NCI-H446 (cell line): Measurements from ENCODE around the gene CDK17.

Source experiments
- DNase-seq, 2 experiments: peaks; one replicate each; lab custom pipeline; 2025; lab: John Stamatoyannopoulos, UW

Gene CDK17

GRCh38 chr12:96261557-96261956 lies 138.7 kb downstream of the CDK17 start:
- no peak for DNase-seq

GRCh38 chr12:96260644-96261043 lies 139.6 kb downstream of the CDK17 start:
- DNase-seq = no peak

DNA sequence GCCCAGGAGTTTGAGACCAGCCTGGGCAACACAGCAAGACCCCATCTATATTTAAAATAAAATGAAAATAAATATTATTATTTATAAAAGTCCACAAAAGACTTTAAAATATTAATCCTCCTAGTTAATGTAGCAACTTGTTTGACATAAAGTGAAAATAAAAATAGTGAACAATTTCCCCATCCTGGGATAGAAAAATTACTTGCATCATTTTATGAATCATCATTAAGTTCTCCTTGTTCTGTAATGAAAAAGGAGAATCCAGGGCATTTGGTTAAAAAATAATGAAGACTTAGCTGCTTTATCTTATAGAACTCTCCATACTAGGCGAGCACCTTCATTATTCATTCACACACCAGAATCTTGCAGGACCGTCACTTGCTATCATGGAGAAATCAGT lies 140.0 kb downstream of the CDK17 start:
- no peak for DNase-seq

DNA sequence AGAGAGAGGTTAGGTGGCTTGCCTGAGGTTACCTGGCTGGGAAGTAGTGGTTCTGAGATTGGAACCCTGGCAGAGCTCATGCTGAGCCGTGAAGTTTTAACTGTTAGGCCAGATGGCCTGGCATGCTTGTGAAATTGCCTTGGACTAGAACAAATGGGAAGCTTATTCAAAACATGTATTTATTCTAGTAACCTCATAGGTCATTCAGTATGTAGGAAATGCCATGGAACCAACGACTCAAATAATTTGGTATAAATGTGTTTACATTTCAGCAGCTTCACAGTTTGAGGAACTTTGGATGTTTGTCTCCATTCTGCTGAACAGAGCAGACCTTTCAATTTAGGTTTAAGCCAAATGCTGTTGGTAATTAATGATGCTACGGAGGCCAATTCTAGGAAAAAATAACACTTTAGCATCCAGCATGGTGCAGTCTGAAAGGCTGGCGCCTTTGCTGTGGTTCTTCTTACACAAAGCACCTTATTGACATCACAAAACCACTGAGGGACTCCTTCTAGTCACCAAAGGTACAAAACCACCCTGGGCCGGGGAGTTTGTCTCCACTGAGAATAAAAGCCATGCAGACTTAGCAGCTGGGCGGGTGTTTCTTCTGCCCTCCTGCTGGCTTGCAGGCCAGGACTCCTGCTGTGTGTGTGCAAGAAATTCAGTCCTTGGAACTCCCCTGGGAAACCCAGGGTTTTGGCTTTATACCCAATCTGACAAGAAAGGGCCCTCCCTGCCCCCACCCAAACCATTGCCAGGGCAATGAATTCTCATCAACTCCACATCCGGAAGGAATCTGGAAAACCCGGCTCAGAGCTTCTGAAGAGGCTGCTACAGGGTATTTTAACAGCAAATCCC lies 141.9 kb downstream of the CDK17 start:
- DNase-seq = peak; percentile 82 to 93

DNA sequence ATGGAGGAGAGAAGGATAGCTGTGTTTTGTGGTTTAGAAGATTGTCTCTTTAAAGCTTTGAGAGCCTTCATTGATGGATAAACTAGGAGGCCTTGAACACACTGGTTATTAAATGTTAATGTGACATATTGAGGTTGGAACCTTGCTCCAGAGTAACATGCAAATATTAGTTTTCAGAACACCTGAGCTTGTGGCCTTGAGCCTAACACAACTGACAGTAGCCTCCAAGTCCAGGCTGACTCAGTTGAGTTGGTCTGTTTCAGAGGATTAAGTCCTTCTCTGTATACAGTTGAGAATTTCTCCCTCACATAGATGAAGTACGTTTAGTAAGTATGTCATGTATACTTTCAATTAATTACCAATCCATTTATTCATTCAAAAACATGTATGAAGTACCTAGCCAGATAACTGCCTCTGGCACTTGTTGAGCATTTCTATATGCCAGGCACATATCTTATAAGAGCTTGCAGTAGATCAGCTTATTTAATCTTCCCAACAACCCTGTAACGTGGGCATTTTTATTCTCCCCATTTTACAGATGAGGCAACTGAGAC lies 142.6 kb downstream of the CDK17 start:
- no peak for DNase-seq

- DNase-seq = no peak
Observed at GRCh38 chr12:96256672-96257361, 143.4 kb downstream of the CDK17 start.

DNA sequence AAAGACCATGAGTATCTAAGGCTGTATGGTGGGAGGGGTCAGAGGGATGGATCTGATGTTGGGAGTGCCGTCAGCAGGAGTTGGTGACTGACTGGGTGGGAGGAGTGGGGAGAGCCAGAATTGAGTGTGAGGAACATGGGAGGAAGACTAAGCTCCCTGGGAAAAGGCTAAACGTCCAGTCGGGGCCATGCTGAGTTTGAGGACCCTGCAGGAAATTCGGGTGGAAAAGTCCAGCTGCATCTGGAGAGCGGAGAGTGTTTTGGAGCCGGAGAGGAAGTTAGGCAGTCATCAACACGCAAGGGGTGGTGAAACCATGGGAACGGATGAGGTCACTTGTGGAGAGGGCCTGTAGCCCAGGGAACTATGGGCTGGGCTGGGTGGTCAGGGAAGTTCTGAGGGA lies 145.2 kb downstream of the CDK17 start:
- no peak for DNase-seq

DNA sequence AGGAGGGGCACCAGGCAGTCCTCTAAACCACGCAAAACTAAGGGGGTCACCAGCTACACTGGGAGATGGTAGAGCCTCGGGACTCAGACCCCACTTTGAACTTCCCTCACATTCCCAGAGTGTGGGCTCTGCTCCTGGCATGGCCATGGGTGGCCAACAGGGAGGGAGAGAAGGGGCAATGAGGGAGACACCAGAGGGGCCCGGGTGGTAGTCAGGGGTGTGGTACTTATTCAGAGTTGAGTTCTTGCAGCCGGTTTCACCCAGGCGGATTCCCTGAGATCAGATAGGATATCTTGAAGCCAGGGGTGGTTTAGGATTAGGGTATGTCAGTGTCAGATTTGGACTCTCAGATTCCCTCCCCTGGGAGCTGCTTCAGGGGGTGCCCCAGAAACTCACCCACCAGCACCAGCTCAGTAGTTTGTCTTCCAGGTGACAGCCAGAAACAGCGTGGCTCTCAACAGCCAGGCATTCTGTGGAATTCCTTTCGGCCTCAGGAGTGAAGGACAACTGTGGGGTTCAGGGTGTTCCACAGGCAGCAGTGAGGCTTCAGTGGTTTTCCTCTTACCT lies 150.0 kb downstream of the CDK17 start:
- DNase-seq = no peak

- peak in 1 of 2 experiments; percentile 34 for DNase-seq
Observed at GRCh38 chr12:96249196-96250118, 150.8 kb downstream of the CDK17 start.

GRCh38 chr12:96248136-96248931 lies 151.9 kb downstream of the CDK17 start:
- no peak for DNase-seq

DNA sequence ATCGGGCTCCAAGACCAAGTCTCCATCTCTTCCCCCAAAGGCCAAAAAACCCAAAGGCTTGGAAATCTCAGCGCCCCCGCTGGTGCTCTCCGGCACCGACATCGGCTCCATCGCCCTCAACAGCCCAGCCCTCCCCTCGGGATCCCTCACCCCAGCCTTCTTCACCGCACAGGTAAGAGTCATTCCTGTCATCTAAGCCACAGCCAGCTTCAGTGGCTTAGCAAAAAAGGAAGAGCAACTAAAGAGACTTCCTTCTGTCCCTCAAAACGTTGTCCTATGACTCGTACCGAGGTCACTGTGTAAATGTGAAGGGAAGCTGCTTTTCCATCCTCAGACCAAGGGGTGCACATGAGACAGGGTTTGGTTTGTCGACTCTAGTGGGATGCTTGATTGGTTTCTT lies 152.7 kb downstream of the CDK17 start:
- DNase-seq = no peak

DNA sequence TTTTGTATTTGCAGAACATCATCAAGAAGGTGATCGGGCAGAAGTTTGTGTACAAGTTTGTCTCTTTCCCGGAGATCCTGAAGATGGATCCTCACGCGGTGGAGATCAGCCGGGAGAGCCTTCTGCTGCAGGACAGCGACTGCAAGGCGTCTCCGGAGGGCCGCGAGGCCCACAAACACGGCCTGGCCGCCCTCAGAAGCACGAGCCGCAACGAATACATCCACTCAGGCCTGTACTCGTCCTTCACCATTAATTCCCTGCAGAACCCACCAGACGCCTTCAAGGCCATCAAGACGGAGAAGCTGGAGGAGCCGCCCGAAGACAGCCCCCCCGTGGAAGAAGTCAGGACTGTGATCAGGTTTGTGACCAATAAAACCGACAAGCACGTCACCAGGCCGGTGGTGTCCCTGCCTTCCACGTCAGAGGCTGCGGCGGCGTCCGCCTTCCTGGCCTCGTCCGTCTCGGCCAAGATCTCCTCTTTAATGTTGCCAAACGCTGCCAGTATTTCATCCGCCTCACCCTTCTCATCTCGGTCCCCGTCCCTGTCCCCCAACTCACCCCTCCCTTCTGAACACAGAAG lies 153.2 kb downstream of the CDK17 start:
- no peak for DNase-seq

- no peak for DNase-seq
Observed at GRCh38 chr12:96244826-96245225, 155.4 kb downstream of the CDK17 start.

DNA sequence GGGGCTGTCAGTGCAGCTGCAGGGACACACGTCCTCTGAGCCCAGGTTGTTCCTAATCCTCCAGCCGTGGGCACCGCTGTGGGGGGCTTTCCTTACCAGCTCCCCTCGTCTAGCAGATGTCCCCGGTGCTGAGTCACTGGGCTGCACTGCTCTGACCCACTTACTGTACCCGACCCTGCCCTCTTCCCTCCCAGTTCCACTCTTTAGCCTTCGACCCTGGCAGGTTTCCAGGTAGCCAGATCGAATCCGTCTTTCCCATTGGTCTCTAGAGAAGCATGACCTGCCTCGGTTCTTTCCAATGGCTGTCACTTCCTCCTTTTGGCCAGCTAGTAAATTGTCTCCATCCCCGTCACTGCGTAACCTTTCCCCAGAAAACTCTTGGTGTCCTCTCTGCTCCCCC lies 157.6 kb downstream of the CDK17 start:
- no peak for DNase-seq

DNA sequence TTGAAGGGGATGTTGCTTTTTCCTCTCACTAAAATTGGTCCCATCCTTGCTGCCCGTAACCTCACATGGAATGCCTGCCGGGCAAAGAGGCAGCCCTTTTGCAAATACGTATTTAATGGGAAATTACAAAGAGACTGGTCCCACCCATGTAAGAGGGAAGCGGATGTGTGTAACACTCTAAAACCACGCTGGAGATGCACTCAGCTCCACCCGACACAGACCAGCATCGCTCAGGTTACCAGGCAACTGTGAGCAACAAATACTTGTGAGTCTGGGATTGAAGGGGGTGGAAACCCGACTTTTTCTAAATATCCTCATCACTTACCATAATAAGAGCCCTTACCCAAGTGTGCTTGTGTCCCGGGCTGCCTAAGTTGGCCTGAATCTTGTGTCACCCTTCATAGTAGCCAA lies 158.4 kb downstream of the CDK17 start:
- no peak for DNase-seq

GRCh38 chr12:96241431-96241830 lies 158.8 kb downstream of the CDK17 start:
- DNase-seq = no peak

DNA sequence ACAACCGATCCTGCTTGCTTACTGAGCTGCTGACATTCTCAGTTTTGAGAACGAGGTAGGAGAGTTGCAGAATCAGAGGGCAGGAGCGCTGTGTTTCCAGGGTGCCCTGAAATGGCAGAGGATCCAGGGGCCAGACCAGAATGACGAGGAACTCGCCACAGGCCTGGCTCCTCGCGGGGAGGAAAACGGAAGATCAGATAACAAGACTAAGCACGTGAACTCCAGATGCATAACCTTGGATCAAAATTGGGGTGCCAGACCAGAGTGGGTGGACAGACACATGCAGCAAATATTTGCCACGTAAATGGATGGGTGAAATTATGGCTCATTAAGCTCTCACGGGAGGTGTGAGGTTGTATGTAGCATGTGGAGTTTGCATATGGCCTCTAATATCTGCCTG lies 159.6 kb downstream of the CDK17 start:
- no peak for DNase-seq

- DNase-seq = no peak
Observed at GRCh38 chr12:96239711-96240635, 160.3 kb downstream of the CDK17 start.

- DNase-seq = no peak
Observed at GRCh38 chr12:96238336-96239047, 161.7 kb downstream of the CDK17 start.
